SK-N-MC (cell line): Measurements from ENCODE around the gene CD27.
A peak's percentile ranks its signal among the peaks of the same experiment; 100 is the strongest.
"Not testable (repeated sequence)": the region's sequence is repeated elsewhere in the genome, so short reads cannot be mapped to it uniquely, and the experiment has no call there.

Source experiments
- DNase-seq: peaks from one replicate; pipeline ENCODE4 v3.0.0-alpha.2; 2011; ENCODE audit warnings: low read depth, low spot score
- H3K27ac ChIP-seq: fragments of 200-600 bp; sonication (generic); 2 replicates; pipeline ENCODE4 v1.5.1; 2016; ENCODE audit warnings: mixed run types
- H3K36me3 ChIP-seq: fragments of 200-600 bp; sonication (generic); 2 replicates; pipeline ENCODE4 v1.6.1; 2017; ENCODE audit warnings: antibody characterized with exemption, low read length, mixed read lengths; ENCODE audit not compliant: insufficient read depth
- H3K4me3 ChIP-seq: fragments of 200-600 bp; sonication (generic); 2 replicates; pipeline ENCODE4 v1.5.1; 2016
- H3K9ac ChIP-seq: fragments of 200-600 bp; sonication (generic); 2 replicates; pipeline ENCODE4 v1.8.0; 2017; ENCODE audit warnings: mixed run types, mixed read lengths; ENCODE audit not compliant: insufficient read length
- H3K9me3 ChIP-seq: fragments of 200-600 bp; sonication (generic); 2 replicates; pipeline ENCODE4 v1.6.1; 2017; ENCODE audit warnings: low read depth, mild to moderate bottlenecking, antibody characterized with exemption, low read length, moderate library complexity, mixed read lengths
- EZH2 ChIP-seq: fragments of 200-600 bp; sonication (generic); IDR thresholded peaks from one replicate; pipeline ENCODE4 v1.6.1; 2017; ENCODE audit warnings: antibody characterized with exemption
- FOXP2 ChIP-seq: optimal IDR thresholded peaks from 2 replicates; pipeline ENCODE3; 2011; ENCODE audit warnings: mild to moderate bottlenecking, moderate library complexity; ENCODE audit not compliant: insufficient read depth; ENCODE audit errors: extremely low read length, control extremely low read depth
- POLR2AphosphoS5 ChIP-seq: IDR thresholded peaks from 2 replicates; pipeline ENCODE4 v1.6.1; 2012; ENCODE audit warnings: mild to moderate bottlenecking, low read depth, low read length, borderline replicate concordance

The CD27 gene

GRCh38 chr12:6464531-6464930 lies 19.8 kb downstream of the CD27 start:
- Histone ChIP-seq H3K4me3 (no peak overlapping the region), H3K9ac (no peak overlapping the region), H3K9me3 (no peaks in the 10 kb centered on the region), H3K36me3 (peaks cover 6% of the 10 kb centered on the region), H3K27ac (no peak overlapping the region)
- TF ChIP-seq FOXP2 (no peak), POLR2AphosphoS5 (no peak), EZH2 (no peak)
- no peak for DNase-seq

- no peak overlapping the region for H3K9ac ChIP-seq
- DNase-seq, result peak; percentile 20
- TF ChIP-seq POLR2AphosphoS5, result no peak
- no peak for TF ChIP-seq EZH2
- no peak for TF ChIP-seq FOXP2
- no peak overlapping the region for H3K4me3 ChIP-seq
- no peaks in the 10 kb centered on the region for H3K9me3 ChIP-seq
- H3K27ac ChIP-seq, result no peak overlapping the region
- H3K36me3 ChIP-seq, result peaks cover 6% of the 10 kb centered on the region
These were observed 20.9 kb downstream of the CD27 start for GRCh38 chr12:6465467-6466183.

- no peak for TF ChIP-seq POLR2AphosphoS5
- TF ChIP-seq EZH2, result no peak
- no peak for TF ChIP-seq FOXP2
- Histone ChIP-seq H3K4me3 (no peak overlapping the region), H3K36me3 (peaks cover 6% of the 10 kb centered on the region), H3K9me3 (no peaks in the 10 kb centered on the region), H3K9ac (no peak overlapping the region), H3K27ac (no peak overlapping the region)
- DNase-seq, result no peak
These were observed 21.4 kb downstream of the CD27 start for GRCh38 chr12:6466184-6466573.

GRCh38 chr12:6466751-6467150 lies 22.0 kb downstream of the CD27 start:
- not testable (repeated sequence) for H3K4me3 ChIP-seq, H3K9me3 ChIP-seq, H3K27ac ChIP-seq, H3K36me3 ChIP-seq, H3K9ac ChIP-seq, DNase-seq

GRCh38 chr12:6467571-6468282 lies 23.0 kb downstream of the CD27 start:
- H3K36me3 ChIP-seq, H3K9me3 ChIP-seq, H3K4me3 ChIP-seq, H3K9ac ChIP-seq, DNase-seq, H3K27ac ChIP-seq: not testable (repeated sequence)

- H3K4me3 ChIP-seq, result no peak overlapping the region
- H3K9me3 ChIP-seq, result no peaks in the 10 kb centered on the region
- peaks cover 6% of the 10 kb centered on the region for H3K36me3 ChIP-seq
- DNase-seq, result no peak
- H3K27ac ChIP-seq, result no peak overlapping the region
- H3K9ac ChIP-seq, result no peak overlapping the region
- TF ChIP-seq EZH2, result no peak
- no peak for TF ChIP-seq POLR2AphosphoS5
- TF ChIP-seq FOXP2, result no peak
These were observed 23.5 kb downstream of the CD27 start for GRCh38 chr12:6468283-6468575.

- no peaks in the 10 kb centered on the region for H3K9me3 ChIP-seq
- no peak for TF ChIP-seq EZH2
- no peak for TF ChIP-seq FOXP2
- TF ChIP-seq POLR2AphosphoS5, result no peak
- peak overlapping the region; percentile 89 for H3K4me3 ChIP-seq
- H3K36me3 ChIP-seq, result peaks cover 6% of the 10 kb centered on the region
- H3K27ac ChIP-seq, result no peak overlapping the region
- no peak overlapping the region for H3K9ac ChIP-seq
- no peak for DNase-seq
These were observed 24.3 kb downstream of the CD27 start for GRCh38 chr12:6469092-6469491.

- no peak for DNase-seq
- peaks cover 3% of the 10 kb centered on the region for H3K36me3 ChIP-seq
- no peaks in the 10 kb centered on the region for H3K9me3 ChIP-seq
- H3K4me3 ChIP-seq, result peak overlapping the region; percentile 89
- TF ChIP-seq FOXP2, result no peak
- TF ChIP-seq POLR2AphosphoS5, result no peak
- TF ChIP-seq EZH2, result no peak
- no peak overlapping the region for H3K27ac ChIP-seq
- H3K9ac ChIP-seq, result peak overlapping the region; percentile 80
These were observed 25.0 kb downstream of the CD27 start for GRCh38 chr12:6469609-6470374.
